GM21360 (cell line): Measurements from ENCODE around the gene SMPD4.
"Not testable (repeated sequence)": the region's sequence is repeated elsewhere in the genome, so short reads cannot be mapped to it uniquely, and the experiment has no call there.

Experiments
- ATAC-seq: cut with Tn5 transposase; IDR thresholded peaks from one replicate; pipeline ENCODE4 v1.9.1; 2021; ENCODE audit warnings: mild to moderate bottlenecking, moderate library complexity; ENCODE audit not compliant: unreplicated experiment

SMPD4 gene

GRCh38 chr2:130160131-130160530, 21.3 kb downstream of the SMPD4 start:
- no peak for ATAC-seq

- ATAC-seq: not testable (repeated sequence)
Observed at GRCh38 chr2:130159376-130159775, 22.0 kb downstream of the SMPD4 start.

- no peak for ATAC-seq
Observed at GRCh38 chr2:130158631-130159030, 22.8 kb downstream of the SMPD4 start.

GRCh38 chr2:130157825-130158514, 23.4 kb downstream of the SMPD4 start:
- ATAC-seq: peak; percentile 76

GRCh38 chr2:130157354-130157753, 24.0 kb downstream of the SMPD4 start:
- ATAC-seq: peak; percentile 25

GRCh38 chr2:130156624-130157004, 24.8 kb downstream of the SMPD4 start:
- no peak for ATAC-seq

GRCh38 chr2:130155956-130156623, 25.3 kb downstream of the SMPD4 start:
- ATAC-seq: not testable (repeated sequence)

- no peak for ATAC-seq
Observed at GRCh38 chr2:130154773-130155765, 26.3 kb downstream of the SMPD4 start.

GRCh38 chr2:130154423-130154770, 27.0 kb downstream of the SMPD4 start:
- not testable (repeated sequence) for ATAC-seq

GRCh38 chr2:130153721-130154422, 27.5 kb downstream of the SMPD4 start:
- ATAC-seq: not testable (repeated sequence)

- no peak for ATAC-seq
Observed at GRCh38 chr2:130152816-130153595, 28.4 kb downstream of the SMPD4 start.

GRCh38 chr2:130152136-130152815, 29.1 kb downstream of the SMPD4 start:
- not testable (repeated sequence) for ATAC-seq

GRCh38 chr2:130151145-130151512, 30.3 kb downstream of the SMPD4 start:
- not testable (repeated sequence) for ATAC-seq

GRCh38 chr2:130150181-130151144, 30.9 kb downstream of the SMPD4 start:
- ATAC-seq: no peak

- ATAC-seq: not testable (repeated sequence)
Observed at GRCh38 chr2:130148515-130148914, 32.9 kb downstream of the SMPD4 start.

GRCh38 chr2:130145006-130145414, 36.4 kb downstream of the SMPD4 start, which contains the start of gene CCDC74B:
TSS of gene CCDC74B (minus strand) at chr2:130145112. CDS start at chr2:130144996, 116 bp downstream.
- peak; percentile 87 for ATAC-seq

- not testable (repeated sequence) for ATAC-seq
Observed at GRCh38 chr2:130143266-130144039, 37.9 kb downstream of the SMPD4 start.
